ENCODE measurements around the gene DHX29. TPM values are rescaled to one million over a fixed set of nuclear protein-coding genes. Genes with fewer than 3 reads are reported as not detected.
"Not testable (repeated sequence)": the region's sequence is repeated elsewhere in the genome, so short reads cannot be mapped to it uniquely, and the experiment has no call there.

The DHX29 gene
- total RNA-seq, result 17.9 and 19.5 TPM in 2 replicates

GRCh38 chr5:55307383-55308253 is at the start of gene DHX29, which contains the start of gene MTREX:
TSS of gene DHX29 (minus strand) at chr5:55307694. CDS start at chr5:55307573, 121 bp downstream.
TSS of gene MTREX (plus strand) at chr5:55307989. CDS start at chr5:55308014, 25 bp downstream.
- intact Hi-C loops (cut with micrococcal nuclease), result loop anchor here (1.0 to 5.0 kb wide), 5 partner anchors 17 to 405 kb away; partner anchors contain the start of genes CCNO, PLPP1 and SLC38A9

- intact Hi-C loops (cut with micrococcal nuclease), result no loop called here
Measured at GRCh38 chr5:55356896-55357295, 49.4 kb upstream of the DHX29 start.

- intact Hi-C loops (cut with micrococcal nuclease), result no loop called here
Measured at GRCh38 chr5:55350754-55351153, 43.3 kb upstream of the DHX29 start.

GRCh38 chr5:55347786-55348185 is 40.3 kb upstream of the DHX29 start:
- intact Hi-C loops (cut with micrococcal nuclease), result loop anchor here (10.0 kb wide), 2 partner anchors 187 to 577 kb away; partner anchors contain the start of gene PLPP1

- intact Hi-C loops (cut with micrococcal nuclease), result loop anchor here (10.0 kb wide), 2 partner anchors 189 to 579 kb away; partner anchors contain the start of gene PLPP1
Measured at GRCh38 chr5:55345327-55345726, 37.8 kb upstream of the DHX29 start.

GRCh38 chr5:55344392-55344992 is 37.0 kb upstream of the DHX29 start:
- intact Hi-C loops (cut with micrococcal nuclease), result loop anchor here (1.0 to 10.0 kb wide), 3 partner anchors 190 to 580 kb away; partner anchors contain the start of gene PLPP1

GRCh38 chr5:55343609-55344008 is 36.1 kb upstream of the DHX29 start:
- intact Hi-C loops (cut with micrococcal nuclease), result loop anchor here (1.0 to 10.0 kb wide), 3 partner anchors 191 to 581 kb away; partner anchors contain the start of gene PLPP1

- intact Hi-C loops (cut with micrococcal nuclease), result loop anchor here (10.0 kb wide), 2 partner anchors 192 to 582 kb away; partner anchors contain the start of gene PLPP1
Measured at GRCh38 chr5:55343107-55343506, 35.6 kb upstream of the DHX29 start.

- intact Hi-C loops (cut with micrococcal nuclease), result no loop called here
Measured at GRCh38 chr5:55338810-55339243, 31.3 kb upstream of the DHX29 start.

GRCh38 chr5:55338092-55338613 is 30.7 kb upstream of the DHX29 start:
- intact Hi-C loops (cut with micrococcal nuclease), result no loop called here

- intact Hi-C loops (cut with micrococcal nuclease), result no loop called here
Measured at GRCh38 chr5:55333811-55334210, 26.3 kb upstream of the DHX29 start.

- intact Hi-C loops (cut with micrococcal nuclease), result no loop called here
Measured at GRCh38 chr5:55333017-55333416, 25.5 kb upstream of the DHX29 start.

- intact Hi-C loops (cut with micrococcal nuclease), result no loop called here
Measured at GRCh38 chr5:55331321-55331720, 23.8 kb upstream of the DHX29 start.

GRCh38 chr5:55327281-55327680 is 19.8 kb upstream of the DHX29 start:
- intact Hi-C loops (cut with micrococcal nuclease), result loop anchor here (5.0 kb wide), 1 partner anchor 365 kb away; no protein-coding TSS in a partner anchor

GRCh38 chr5:55325621-55326020 is 18.1 kb upstream of the DHX29 start:
- intact Hi-C loops (cut with micrococcal nuclease), result loop anchor here (2.0 to 5.0 kb wide), 2 partner anchors 17 to 367 kb away; no protein-coding TSS in a partner anchor

- intact Hi-C loops (cut with micrococcal nuclease), result loop anchor here (2.0 to 5.0 kb wide), 2 partner anchors 16 to 367 kb away; no protein-coding TSS in a partner anchor
Measured at GRCh38 chr5:55324815-55325418, 17.4 kb upstream of the DHX29 start.

- intact Hi-C loops (cut with micrococcal nuclease), result loop anchor here (2.0 kb wide), 1 partner anchor 15 kb away; no protein-coding TSS in a partner anchor
Measured at GRCh38 chr5:55324006-55324405, 16.5 kb upstream of the DHX29 start.

- intact Hi-C loops (cut with micrococcal nuclease), result no loop called here
Measured at GRCh38 chr5:55320571-55320970, 13.1 kb upstream of the DHX29 start.

GRCh38 chr5:55319491-55319890 is 12.0 kb upstream of the DHX29 start:
- intact Hi-C loops (cut with micrococcal nuclease), result no loop called here

- intact Hi-C loops (cut with micrococcal nuclease), result not testable (repeated sequence)
Measured at GRCh38 chr5:55318237-55318636, 10.7 kb upstream of the DHX29 start.

GRCh38 chr5:55316837-55317236 is 9.3 kb upstream of the DHX29 start:
- intact Hi-C loops (cut with micrococcal nuclease), result no loop called here
